Pancreas (tissue), 10 donors: ENCODE measurements around the gene PDP2. TPM values are rescaled to one million over a fixed set of nuclear protein-coding genes. Genes with fewer than 3 reads are reported as not detected.

Experiments
- ATAC-seq, 4 donors: fragments of 200-7000 bp; cut with Tn5 transposase; one replicate each; pipeline versions ENCODE4 v1.8.0 to v1.9.1; 2020; ENCODE audit warnings: mild to moderate bottlenecking in 4 of 4, moderate library complexity in 4 of 4
- DNase-seq, 6 donors: peaks; one replicate each; pipeline ENCODE4 v3.0.0-alpha.2; 2020
- FAIRE-seq: peaks from 2 replicates; lab custom pipeline; 2012; peaks lifted over from hg19 to GRCh38; lab: Jason Lieb, UNC
- H3K27ac ChIP-seq, 4 donors: fragments of 200-600 bp; sonication (generic); 1 replicate in 3 of 4; 2 replicates in 1 of 4; pipeline versions ENCODE4 v1.5.0 to v1.8.0; 2020
- H3K27me3 ChIP-seq, 4 donors: fragments of 200-600 bp; one replicate each; pipeline ENCODE4 v1.8.0; 2021
- H3K36me3 ChIP-seq, 3 donors: fragments of 200-600 bp; sonication (generic) in 1 of 3; one replicate each; pipeline versions ENCODE4 v1.5.0 to v1.8.0; 2020 to 2021
- H3K4me1 ChIP-seq, 3 donors: fragments of 200-600 bp; one replicate each; pipeline ENCODE4 v1.8.0; 2021
- H3K4me3 ChIP-seq, 4 donors: fragments of 200-600 bp; sonication (generic) in 2 of 4; one replicate each; pipeline versions ENCODE4 v1.5.0 to v1.8.0; 2020 to 2021
- H3K9me3 ChIP-seq, 4 donors: fragments of 200-600 bp; one replicate each; pipeline ENCODE4 v1.8.0; 2021
- CTCF ChIP-seq, 4 donors: fragments of 200-600 bp; sonication (generic) in 3 of 4; IDR thresholded peaks; one replicate each; pipeline versions ENCODE4 v1.5.0 to v1.8.0; 2021; ENCODE audit warnings: antibody characterized with exemption in 4 of 4
- WGBS, 2 donors: extraction: QIAGEN DNeasy Blood & Tissue Kit; methylation state at CpG; one replicate each; pipeline ENCODE4 v1.1.7; 2013; 5-methylcytosine and 5-hydroxymethylcytosine counted together
- intact Hi-C, 3 donors: fragments of 100-400 bp; cut with DNase I; formaldehyde crosslinking; loops; one replicate each; pipeline versions ENCODE4 v1.11.1 to v1.14.2; 2022
- polyA plus RNA-seq, 2 donors: library from polyadenylated mRNA; stranded (reverse); fragments of 200-250 nt; gene quantifications; one replicate each; pipeline ENCODE4 v1.2.3, GENCODE V29; 2013
- total RNA-seq, 6 donors: library from RNA; stranded (reverse); fragmentation: NEBNext Ultra II Directional in 4 of 6; extraction: Animal tissue kit (Norgen Biotek cat#: 25700) in 4 of 6; gene quantifications; one replicate each; pipeline versions ENCODE4 v1.2.1 to v1.2.4, GENCODE V29; 2021 to 2023
- donor health status: healthy with polysubstance abuse.
- donor health status: DM: no; HTN: no; CAD: no; lungs with moderate emphysema.
- donor health status: DM: no; HTN: no; CAD: no.
- donor health status: control.
- donor health status: control.
- donor health status: Bipolar disorder and iron deficiency.
- donor health status: DM: yes; HTN: yes; CAD: no.
- donor health status: DM: no; HTN: no; CAD: no.
- donor health status: DM: no; HTN: no; CAD: no.
- donor health status: DM: yes; HTN: yes; CAD: no.

Gene PDP2
- total and polyA plus RNA-seq, 8 donors: 1.6 to 8.5 (median 7.2) TPM

GRCh38 chr16:66847533-66848067, 32.7 kb upstream of the PDP2 start:
- DNase-seq (peak in 1 of 6 donors; percentile 25), FAIRE-seq (no peak), ATAC-seq (no peak)
- no peaks in the 10 kb centered on the region for H3K9me3 ChIP-seq
- H3K27me3 ChIP-seq: peaks cover 0 to 3% (median 0%) of the 10 kb centered on the region in 4 donors
- no peak overlapping the region for H3K27ac ChIP-seq
- 68 to 71% methylated on average over 6 of the region's 6 CpGs for WGBS, 2 donors
- H3K4me1 ChIP-seq: peaks cover 0 to 4% (median 0%) of the 10 kb centered on the region in 3 donors
- intact Hi-C loops: no loop called here
- no peak for TF ChIP-seq CTCF (IDR thresholded peaks at IDR 0.05)
- no peaks in the 10 kb centered on the region for H3K36me3 ChIP-seq
- H3K4me3 ChIP-seq: no peak overlapping the region

GRCh38 chr16:66848172-66848571, 32.1 kb upstream of the PDP2 start:
- 87 to 94% methylated on average over 2 of the region's 2 CpGs for WGBS, 2 donors
- DNase-seq (no peak), FAIRE-seq (no peak), ATAC-seq (no peak)
- peaks cover 0 to 4% (median 0%) of the 10 kb centered on the region in 3 donors for H3K4me1 ChIP-seq
- no peak overlapping the region for H3K4me3 ChIP-seq
- H3K9me3 ChIP-seq: no peaks in the 10 kb centered on the region
- TF ChIP-seq CTCF (IDR thresholded peaks at IDR 0.05): no peak
- no peak overlapping the region for H3K27ac ChIP-seq
- H3K36me3 ChIP-seq: no peaks in the 10 kb centered on the region
- H3K27me3 ChIP-seq: peaks cover 0 to 3% (median 0%) of the 10 kb centered on the region in 4 donors
- intact Hi-C loops: no loop called here

- DNase-seq (peak in 1 of 6 donors; percentile 32), FAIRE-seq (no peak), ATAC-seq (no peak)
- intact Hi-C loops: no loop called here
- H3K27me3 ChIP-seq: peaks cover 0 to 3% (median 0%) of the 10 kb centered on the region in 4 donors
- peaks cover 0 to 4% (median 0%) of the 10 kb centered on the region in 3 donors for H3K4me1 ChIP-seq
- no peaks in the 10 kb centered on the region for H3K9me3 ChIP-seq
- no peak overlapping the region for H3K4me3 ChIP-seq
- H3K27ac ChIP-seq: no peak overlapping the region
- TF ChIP-seq CTCF (IDR thresholded peaks at IDR 0.05): no peak
- no peaks in the 10 kb centered on the region for H3K36me3 ChIP-seq
- WGBS, 2 donors: 85 to 90% methylated on average over 2 of the region's 2 CpGs
Measured at GRCh38 chr16:66849021-66849420, 31.3 kb upstream of the PDP2 start.

- peaks cover 0 to 3% (median 0%) of the 10 kb centered on the region in 4 donors for H3K27me3 ChIP-seq
- DNase-seq (peak in 1 of 6 donors; percentile 35), FAIRE-seq (no peak), ATAC-seq (no peak)
- no peak for TF ChIP-seq CTCF (IDR thresholded peaks at IDR 0.05)
- H3K9me3 ChIP-seq: no peaks in the 10 kb centered on the region
- H3K4me1 ChIP-seq: peaks cover 0 to 4% (median 0%) of the 10 kb centered on the region in 3 donors
- no peaks in the 10 kb centered on the region for H3K36me3 ChIP-seq
- WGBS, 2 donors: 81 to 85% methylated on average over 4 of the region's 4 CpGs
- no peak overlapping the region for H3K4me3 ChIP-seq
- intact Hi-C loops: no loop called here
- no peak overlapping the region for H3K27ac ChIP-seq
Measured at GRCh38 chr16:66849549-66849948, 30.8 kb upstream of the PDP2 start.

GRCh38 chr16:66850115-66850815, 30.1 kb upstream of the PDP2 start:
- no peaks in the 10 kb centered on the region for H3K9me3 ChIP-seq
- intact Hi-C loops: no loop called here
- H3K4me1 ChIP-seq: no peaks in the 10 kb centered on the region
- no peak overlapping the region for H3K27ac ChIP-seq
- WGBS, 2 donors: 86 to 89% methylated on average over 14 of the region's 14 CpGs
- no peaks in the 10 kb centered on the region for H3K36me3 ChIP-seq
- no peak overlapping the region for H3K4me3 ChIP-seq
- no peak for FAIRE-seq
- no peak for TF ChIP-seq CTCF (IDR thresholded peaks at IDR 0.05)
- no peaks in the 10 kb centered on the region for H3K27me3 ChIP-seq
- DNase-seq: peak in 1 of 6 donors; percentile 17
- no peak for ATAC-seq
